Lower lobe of right lung (tissue), 2 donors: Measurements from ENCODE around the gene MND1. TPM values are rescaled to one million over a fixed set of nuclear protein-coding genes. Genes with fewer than 3 reads are reported as not detected.

ENCODE experiments used
- ATAC-seq, 2 donors: fragments of 200-7000 bp; cut with Tn5 transposase; one replicate each; pipeline ENCODE4 v1.9.1; 2020 to 2022; ENCODE audit warnings: mild to moderate bottlenecking in 2 of 2, moderate library complexity in 2 of 2
- DNase-seq: peaks from one replicate; pipeline ENCODE4 v3.0.0-alpha.2; 2020
- H3K27ac ChIP-seq: fragments of 200-600 bp; one replicate; pipeline ENCODE4 v1.8.0; 2022
- H3K27me3 ChIP-seq: fragments of 200-600 bp; one replicate; pipeline ENCODE4 v1.8.0; 2022; ENCODE audit warnings: low read depth
- H3K36me3 ChIP-seq: fragments of 200-600 bp; one replicate; pipeline ENCODE4 v1.8.0; 2022; ENCODE audit warnings: mild to moderate bottlenecking
- H3K4me1 ChIP-seq: fragments of 200-600 bp; one replicate; pipeline ENCODE4 v1.8.0; 2022
- H3K4me3 ChIP-seq: fragments of 200-600 bp; one replicate; pipeline ENCODE4 v1.8.0; 2022; ENCODE audit warnings: mild to moderate bottlenecking
- H3K9me3 ChIP-seq: fragments of 200-600 bp; one replicate; pipeline ENCODE4 v1.8.0; 2022
- CTCF ChIP-seq: fragments of 200-600 bp; IDR thresholded peaks from one replicate; pipeline ENCODE4 v1.8.0; 2022; ENCODE audit warnings: antibody characterized with exemption, mild to moderate bottlenecking
- intact Hi-C: fragments of 100-400 bp; cut with DNase I; formaldehyde crosslinking; loops from one replicate; pipeline ENCODE4 v1.11.0; 2022
- total RNA-seq: library from RNA; stranded (reverse); fragmentation: NEBNext Ultra II Directional; extraction: Animal tissue kit (Norgen Biotek cat#: 25700); gene quantifications from one replicate; pipeline ENCODE4 v1.2.1, GENCODE V29; 2021
- donor health status: DM: no; HTN: yes; CAD: no; lungs with severe emphysema.

MND1 gene
- total RNA-seq, 1 donor from 2014 or later = 0.83 TPM

GRCh38 chr4:153372967-153373562 is 28.6 kb downstream of the MND1 start:
- intact Hi-C loops = no loop called here
- Histone ChIP-seq H3K36me3 (no peaks in the 10 kb centered on the region), H3K4me1 (no peaks in the 10 kb centered on the region), H3K9me3 (peaks cover 14% of the 10 kb centered on the region), H3K4me3 (no peak overlapping the region), H3K27ac (no peak overlapping the region), H3K27me3 (no peaks in the 10 kb centered on the region)
- no peak for ATAC-seq
- DNase-seq = no peak
- no peak for TF ChIP-seq CTCF

GRCh38 chr4:153374442-153374841 is 30.0 kb downstream of the MND1 start:
- H3K36me3 ChIP-seq = no peaks in the 10 kb centered on the region
- TF ChIP-seq CTCF = no peak
- no peaks in the 10 kb centered on the region for H3K4me1 ChIP-seq
- H3K4me3 ChIP-seq = no peak overlapping the region
- no peaks in the 10 kb centered on the region for H3K27me3 ChIP-seq
- intact Hi-C loops = no loop called here
- DNase-seq = no peak
- peaks cover 14% of the 10 kb centered on the region for H3K9me3 ChIP-seq
- no peak overlapping the region for H3K27ac ChIP-seq
- no peak for ATAC-seq

GRCh38 chr4:153375303-153375702 is 30.8 kb downstream of the MND1 start:
- Histone ChIP-seq H3K27ac (no peak overlapping the region), H3K9me3 (peaks cover 14% of the 10 kb centered on the region), H3K36me3 (no peaks in the 10 kb centered on the region), H3K4me1 (no peaks in the 10 kb centered on the region), H3K4me3 (no peak overlapping the region), H3K27me3 (no peaks in the 10 kb centered on the region)
- no peak for TF ChIP-seq CTCF
- no peak for DNase-seq
- intact Hi-C loops = no loop called here
- no peak for ATAC-seq

- Histone ChIP-seq H3K4me3 (no peak overlapping the region), H3K9me3 (no peaks in the 10 kb centered on the region), H3K27ac (no peak overlapping the region), H3K27me3 (no peaks in the 10 kb centered on the region), H3K36me3 (no peaks in the 10 kb centered on the region), H3K4me1 (no peaks in the 10 kb centered on the region)
- intact Hi-C loops = no loop called here
- ATAC-seq = no peak
- no peak for DNase-seq
- no peak for TF ChIP-seq CTCF
Measured at GRCh38 chr4:153383131-153383530, 38.6 kb downstream of the MND1 start.

GRCh38 chr4:153384160-153384559 is 39.7 kb downstream of the MND1 start:
- no peak for ATAC-seq
- no peak overlapping the region for H3K4me3 ChIP-seq
- no peak overlapping the region for H3K27ac ChIP-seq
- no peaks in the 10 kb centered on the region for H3K27me3 ChIP-seq
- no peaks in the 10 kb centered on the region for H3K9me3 ChIP-seq
- H3K4me1 ChIP-seq = no peaks in the 10 kb centered on the region
- no peak for DNase-seq
- TF ChIP-seq CTCF = no peak
- H3K36me3 ChIP-seq = no peaks in the 10 kb centered on the region
- intact Hi-C loops = no loop called here

GRCh38 chr4:153385784-153386183 is 41.3 kb downstream of the MND1 start:
- Histone ChIP-seq H3K4me3 (no peak overlapping the region), H3K9me3 (no peaks in the 10 kb centered on the region)
- intact Hi-C loops = no loop called here

More at GRCh38 chr4:153385784-153386183, 41.3 kb downstream of the MND1 start:
- Histone ChIP-seq H3K27me3 (no peaks in the 10 kb centered on the region), H3K4me1 (no peaks in the 10 kb centered on the region), H3K36me3 (no peaks in the 10 kb centered on the region), H3K27ac (no peak overlapping the region)
- DNase-seq (no peak), ATAC-seq (no peak)
- TF ChIP-seq CTCF = no peak
